GM04504 (cell line): ENCODE data around the gene AHDC1.
"Not testable (repeated sequence)": the region's sequence is repeated elsewhere in the genome, so short reads cannot be mapped to it uniquely, and the experiment has no call there.

Experiments used
- DNase-seq: peaks from one replicate; pipeline ENCODE4 v3.0.0-alpha.2; 2012; ENCODE audit warnings: low read depth

Gene AHDC1

GRCh38 chr1:27564710-27565649 lies 39.0 kb downstream of the AHDC1 start:
- no peak for DNase-seq

- no peak for DNase-seq
These were observed 40.1 kb downstream of the AHDC1 start for GRCh38 chr1:27563591-27564471.

- DNase-seq = no peak
These were observed 40.7 kb downstream of the AHDC1 start for GRCh38 chr1:27563341-27563590.

GRCh38 chr1:27562534-27563340 lies 41.2 kb downstream of the AHDC1 start:
- no peak for DNase-seq

- no peak for DNase-seq
These were observed 41.9 kb downstream of the AHDC1 start for GRCh38 chr1:27562021-27562420.

- no peak for DNase-seq
These were observed 42.6 kb downstream of the AHDC1 start for GRCh38 chr1:27561124-27561899.

- no peak for DNase-seq
These were observed 43.4 kb downstream of the AHDC1 start for GRCh38 chr1:27560268-27561123.

- DNase-seq = no peak
These were observed 44.4 kb downstream of the AHDC1 start for GRCh38 chr1:27559466-27560030.

GRCh38 chr1:27557596-27558340 lies 46.2 kb downstream of the AHDC1 start:
- no peak for DNase-seq

GRCh38 chr1:27556781-27557595 lies 47.0 kb downstream of the AHDC1 start:
- peak; percentile 92 for DNase-seq

- DNase-seq = no peak
These were observed 47.5 kb downstream of the AHDC1 start for GRCh38 chr1:27556435-27556780.

GRCh38 chr1:27555700-27556424 lies 48.1 kb downstream of the AHDC1 start:
- no peak for DNase-seq

- DNase-seq = no peak
These were observed 48.9 kb downstream of the AHDC1 start for GRCh38 chr1:27554759-27555699.

GRCh38 chr1:27554293-27554692 lies 49.7 kb downstream of the AHDC1 start:
- no peak for DNase-seq

GRCh38 chr1:27553823-27554222 lies 50.1 kb downstream of the AHDC1 start:
- not testable (repeated sequence) for DNase-seq

- DNase-seq = no peak
These were observed 51.0 kb downstream of the AHDC1 start for GRCh38 chr1:27552911-27553420.

- no peak for DNase-seq
These were observed 52.0 kb downstream of the AHDC1 start for GRCh38 chr1:27551953-27552312.
